Esophagus mucosa (tissue), 1 donor: ENCODE data around the gene H1-8. TPM values are rescaled to one million over a fixed set of nuclear protein-coding genes. Genes with fewer than 3 reads are reported as not detected.
"Not testable (repeated sequence)": the region's sequence is repeated elsewhere in the genome, so short reads cannot be mapped to it uniquely, and the experiment has no call there.

ENCODE experiments used
- ATAC-seq: fragments of 200-7000 bp; cut with Tn5 transposase; one replicate; pipeline ENCODE4 v1.9.1; 2020
- total RNA-seq: library from RNA; stranded (reverse); gene quantifications from one replicate; pipeline ENCODE4 v1.2.4, GENCODE V29; 2023
- donor health status: DM: yes; HTN: yes; CAD: no.

Gene H1-8, protein sequence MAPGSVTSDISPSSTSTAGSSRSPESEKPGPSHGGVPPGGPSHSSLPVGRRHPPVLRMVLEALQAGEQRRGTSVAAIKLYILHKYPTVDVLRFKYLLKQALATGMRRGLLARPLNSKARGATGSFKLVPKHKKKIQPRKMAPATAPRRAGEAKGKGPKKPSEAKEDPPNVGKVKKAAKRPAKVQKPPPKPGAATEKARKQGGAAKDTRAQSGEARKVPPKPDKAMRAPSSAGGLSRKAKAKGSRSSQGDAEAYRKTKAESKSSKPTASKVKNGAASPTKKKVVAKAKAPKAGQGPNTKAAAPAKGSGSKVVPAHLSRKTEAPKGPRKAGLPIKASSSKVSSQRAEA
- not detected for total RNA-seq

DNA sequence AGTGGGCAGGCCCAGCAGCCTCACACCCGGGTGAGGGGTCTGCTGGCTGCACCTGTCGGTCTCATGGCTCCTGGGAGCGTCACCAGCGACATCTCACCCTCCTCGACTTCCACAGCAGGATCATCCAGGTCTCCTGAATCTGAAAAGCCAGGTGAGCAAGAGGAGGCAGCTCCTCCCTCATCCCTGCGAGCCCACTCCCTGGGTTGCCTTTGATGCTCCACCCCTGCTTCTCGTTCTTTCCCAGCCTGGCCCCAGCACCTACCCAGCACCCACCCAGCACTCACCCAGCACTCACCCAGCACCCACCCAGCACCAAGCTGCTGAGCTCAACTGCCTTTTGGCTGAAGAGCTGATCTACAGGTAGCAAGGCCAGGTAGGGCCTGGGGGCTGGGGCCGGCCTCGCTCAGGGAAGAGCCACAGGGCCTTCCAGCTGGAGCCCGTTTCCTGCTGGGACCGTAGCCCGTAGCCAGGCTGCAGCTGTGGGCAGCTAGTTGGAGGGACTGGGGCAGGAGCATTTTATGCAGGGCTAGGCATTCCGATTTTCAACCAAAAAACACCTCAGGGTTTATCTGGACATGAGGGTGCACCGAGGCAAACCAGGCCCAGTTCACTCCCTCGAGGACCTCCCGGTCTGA lies at the start of gene H1-8:
H1-8 (plus strand) TSS at position 20 of the 635 bp plus-strand sequence; CDS start at position 64, 44 bp downstream.
- no peak for ATAC-seq

DNA sequence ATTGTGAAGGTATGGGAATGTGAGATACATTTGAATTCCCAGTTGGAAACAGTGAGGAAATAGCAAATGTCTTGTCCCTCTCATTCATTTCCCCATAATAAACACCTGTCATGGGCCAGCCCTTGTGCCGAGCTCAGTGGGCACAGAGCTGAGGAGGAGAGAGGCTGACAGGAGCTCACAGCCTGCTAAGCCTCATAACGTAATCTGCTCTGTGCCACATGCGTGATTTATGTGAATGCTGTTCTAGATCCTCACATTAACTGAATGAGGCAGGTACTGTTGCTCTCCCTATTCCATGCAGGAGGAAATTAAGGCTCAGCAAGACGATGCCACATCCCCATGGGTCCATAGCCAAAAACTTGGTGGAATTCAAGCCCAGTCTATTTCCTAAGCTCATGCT lies 49.8 kb upstream of the H1-8 start:
- ATAC-seq: no peak

DNA sequence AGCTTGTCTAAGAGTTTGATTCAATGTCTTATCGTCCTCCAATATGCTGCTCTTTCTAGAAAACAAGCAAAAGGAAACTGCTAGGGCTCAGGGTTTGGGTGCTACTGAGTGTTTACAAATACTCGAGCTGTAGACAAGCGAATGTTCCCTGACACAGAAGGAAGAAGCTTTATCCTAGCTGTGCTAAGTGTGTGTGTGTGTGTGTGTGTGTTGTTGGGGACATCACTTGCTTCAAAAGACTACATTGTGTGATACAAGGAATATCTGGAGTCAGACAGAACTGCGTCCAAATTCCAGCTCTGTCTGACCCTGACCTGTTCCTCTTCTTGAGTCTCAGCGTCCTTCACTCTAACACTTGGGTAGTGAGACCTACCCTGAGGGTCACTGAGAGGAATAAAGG lies 48.5 kb upstream of the H1-8 start:
- ATAC-seq: not testable (repeated sequence)

DNA sequence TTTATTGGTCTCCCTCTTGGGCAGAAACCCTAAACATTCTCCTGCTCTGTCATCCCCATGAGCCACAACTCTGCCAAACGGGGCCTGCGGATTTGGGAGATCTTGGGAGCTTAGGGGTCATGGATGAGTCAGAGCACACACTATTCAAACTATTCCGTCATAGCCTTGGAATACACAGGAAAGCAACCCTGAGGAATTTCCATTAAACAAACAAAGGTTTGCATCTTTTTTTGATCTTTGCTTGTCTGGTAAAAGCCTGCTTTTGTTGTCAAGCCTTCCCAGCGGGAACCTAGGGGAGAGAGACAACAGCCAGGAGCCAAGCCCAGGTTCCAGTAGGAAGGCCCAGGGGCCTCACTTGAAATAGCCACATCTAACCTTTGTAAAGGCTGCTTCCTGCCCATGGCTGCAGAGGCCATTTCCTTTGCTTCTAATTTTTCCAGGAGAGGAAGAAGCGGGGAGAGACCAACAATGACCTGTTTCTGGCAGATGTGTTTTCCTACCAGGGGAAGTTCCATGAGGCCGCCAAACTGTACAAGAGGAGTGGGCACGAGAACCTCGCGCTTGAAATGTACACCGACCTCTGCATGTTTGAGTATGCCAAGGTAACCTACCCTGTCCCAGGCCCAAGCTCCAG lies 47.9 kb upstream of the H1-8 start:
- ATAC-seq: peak; percentile 29

DNA sequence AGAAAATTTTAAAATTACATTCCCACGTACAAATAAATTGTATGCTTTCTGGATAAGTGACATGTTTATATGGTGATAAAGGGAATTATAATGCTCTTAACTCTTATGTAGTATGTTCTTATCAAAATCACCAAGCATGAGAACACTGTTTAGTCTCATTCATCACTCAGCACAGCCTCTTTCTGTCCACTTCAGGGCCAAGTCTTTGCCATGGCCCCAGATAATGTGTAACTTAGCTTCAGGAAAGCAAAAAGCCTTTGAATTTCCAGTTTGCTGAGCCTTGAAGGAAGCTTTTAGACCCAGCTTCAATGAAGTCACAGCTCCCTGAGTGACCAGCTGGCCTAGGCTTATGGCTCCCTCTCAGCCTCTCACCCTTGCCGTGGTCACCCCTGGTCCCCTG lies 45.1 kb upstream of the H1-8 start:
- ATAC-seq: not testable (repeated sequence)

DNA sequence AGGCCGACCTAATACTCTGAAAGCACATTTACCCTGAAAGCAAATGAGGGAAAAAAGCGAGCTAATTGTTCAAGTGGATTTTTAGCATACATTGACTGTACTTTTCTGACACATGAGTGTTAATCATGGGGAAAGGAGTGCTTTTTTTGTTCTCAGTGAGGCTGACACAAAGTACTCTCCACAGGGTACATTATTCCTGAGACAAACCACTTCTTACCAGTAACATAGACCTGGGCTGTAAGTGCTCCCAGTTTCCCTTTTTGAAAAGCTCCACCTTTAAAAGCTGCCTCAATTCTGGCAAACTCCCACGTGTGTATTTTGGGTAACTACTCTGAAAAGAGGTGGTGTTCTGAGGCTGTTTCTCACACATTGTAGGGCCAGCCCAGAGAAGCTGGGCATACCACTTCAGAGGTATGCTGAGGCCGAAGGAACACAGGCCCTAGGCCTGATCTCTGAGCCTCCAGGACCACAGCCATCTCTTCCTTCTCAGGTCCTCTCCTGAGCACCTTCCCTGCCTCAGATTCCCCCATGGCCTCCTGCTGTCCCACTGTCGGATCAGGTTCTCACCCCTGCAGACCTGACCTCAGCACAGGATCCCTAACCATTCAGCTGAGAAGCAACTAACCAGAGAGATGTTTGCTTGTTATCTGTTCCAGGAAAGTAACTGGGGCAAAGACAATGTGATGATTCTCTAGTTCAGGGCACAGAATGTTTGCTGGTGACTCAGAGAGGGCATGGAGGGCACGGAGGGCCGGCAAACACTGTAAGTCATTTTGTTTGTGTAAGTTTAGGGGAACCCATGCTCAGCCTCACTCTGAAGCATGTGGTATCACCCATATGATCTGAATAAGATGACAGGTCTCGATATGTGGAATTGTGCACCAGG lies 44.1 kb upstream of the H1-8 start:
- ATAC-seq: not testable (repeated sequence)

DNA sequence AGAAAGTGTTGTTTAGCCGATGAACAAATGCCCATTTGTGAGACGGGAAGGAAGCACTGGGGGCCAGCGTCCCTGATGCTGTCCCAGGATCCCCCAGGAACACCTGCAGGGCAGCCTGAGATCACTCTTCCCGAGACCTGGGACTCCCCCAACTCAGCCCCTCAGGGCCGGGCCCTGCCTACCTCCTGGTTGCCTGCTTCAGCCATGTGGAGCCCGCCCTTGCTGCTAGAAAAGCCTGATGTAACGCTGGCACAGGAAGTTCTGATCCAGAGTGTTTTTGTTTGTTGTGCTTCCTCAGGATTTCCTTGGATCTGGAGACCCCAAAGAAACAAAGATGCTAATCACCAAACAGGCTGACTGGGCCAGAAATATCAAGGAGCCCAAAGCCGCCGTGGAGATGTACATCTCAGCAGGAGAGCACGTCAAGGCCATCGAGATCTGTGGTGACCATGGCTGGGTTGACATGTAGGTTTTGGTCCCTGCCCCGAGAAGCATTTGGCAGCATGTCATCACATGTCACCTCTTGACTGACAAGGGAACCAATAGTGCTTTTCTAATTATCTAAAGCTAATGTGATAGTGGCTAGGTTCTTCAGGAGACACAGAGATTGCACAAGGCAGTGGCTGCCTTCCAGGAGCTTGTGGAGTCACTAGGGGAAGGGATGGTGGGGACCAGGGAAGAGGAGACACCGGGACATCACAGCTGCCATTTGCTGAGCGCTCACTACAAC lies 43.2 kb upstream of the H1-8 start:
- ATAC-seq: not testable (repeated sequence)

DNA sequence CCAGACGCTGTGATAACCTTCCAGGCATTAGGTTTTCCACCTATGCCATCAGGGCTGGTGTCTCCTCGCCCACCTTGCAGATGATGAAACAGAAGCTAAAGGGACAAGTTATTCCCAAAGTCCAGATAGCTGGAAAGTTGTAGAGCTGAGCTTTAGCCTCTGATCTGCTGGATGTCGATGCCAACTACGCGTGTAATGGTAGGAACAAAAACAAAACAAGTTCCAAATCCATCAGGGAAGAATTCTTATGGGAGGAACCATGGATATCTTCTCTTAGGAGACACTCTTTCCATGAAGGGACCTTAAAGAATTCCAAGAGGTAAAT lies 42.7 kb upstream of the H1-8 start:
- no peak for ATAC-seq

DNA sequence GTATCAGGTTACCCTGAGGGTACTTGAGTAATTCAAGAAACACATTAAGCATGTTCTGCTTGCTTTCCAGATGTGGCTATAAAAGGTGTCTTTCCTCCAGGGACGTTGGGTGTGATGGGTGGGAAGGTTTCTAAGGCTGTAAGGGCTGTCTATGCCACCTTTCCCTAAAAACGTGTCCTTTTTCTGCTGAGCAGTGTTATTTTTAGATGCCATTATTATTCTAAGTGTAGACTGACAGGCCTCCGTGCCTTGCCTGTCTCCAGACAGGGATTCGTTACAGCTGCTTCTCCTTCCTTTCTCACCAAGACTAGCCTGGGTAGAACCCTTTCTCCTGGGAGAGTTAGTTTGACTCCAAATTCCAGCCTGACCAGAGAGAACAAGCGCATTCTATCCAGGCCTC lies 41.3 kb upstream of the H1-8 start:
- ATAC-seq: no peak

DNA sequence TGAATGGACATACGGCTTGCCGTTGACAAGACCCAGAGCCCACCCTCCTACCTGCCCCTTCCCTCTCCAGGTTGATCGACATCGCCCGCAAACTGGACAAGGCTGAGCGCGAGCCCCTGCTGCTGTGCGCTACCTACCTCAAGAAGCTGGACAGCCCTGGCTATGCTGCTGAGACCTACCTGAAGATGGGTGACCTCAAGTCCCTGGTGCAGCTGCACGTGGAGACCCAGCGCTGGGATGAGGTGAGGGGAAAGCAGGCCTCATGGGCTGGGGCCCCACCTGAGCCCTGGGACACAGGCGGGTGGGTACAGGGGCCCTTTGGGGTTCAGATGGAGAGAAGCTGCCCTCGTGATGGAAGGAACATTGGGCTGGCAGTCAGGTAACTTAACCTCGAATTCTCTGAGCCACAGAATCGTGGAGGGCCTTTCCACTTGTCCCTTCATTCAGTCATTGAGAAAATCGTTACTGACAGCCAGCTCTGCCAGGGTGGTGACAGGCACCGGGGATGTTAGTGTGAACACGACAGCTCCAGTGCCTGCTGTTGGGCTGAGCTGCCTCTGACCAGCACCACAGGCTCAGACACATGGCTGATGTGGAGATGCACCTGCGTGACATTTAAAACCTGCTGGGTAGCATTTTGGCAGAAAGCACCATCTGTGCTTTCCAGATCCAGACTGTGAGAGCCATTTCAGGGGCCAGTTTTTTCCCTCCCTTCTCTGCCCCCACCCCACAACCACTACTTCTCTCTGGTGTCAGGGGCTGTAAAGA lies 40.1 kb upstream of the H1-8 start:
- ATAC-seq: no peak

DNA sequence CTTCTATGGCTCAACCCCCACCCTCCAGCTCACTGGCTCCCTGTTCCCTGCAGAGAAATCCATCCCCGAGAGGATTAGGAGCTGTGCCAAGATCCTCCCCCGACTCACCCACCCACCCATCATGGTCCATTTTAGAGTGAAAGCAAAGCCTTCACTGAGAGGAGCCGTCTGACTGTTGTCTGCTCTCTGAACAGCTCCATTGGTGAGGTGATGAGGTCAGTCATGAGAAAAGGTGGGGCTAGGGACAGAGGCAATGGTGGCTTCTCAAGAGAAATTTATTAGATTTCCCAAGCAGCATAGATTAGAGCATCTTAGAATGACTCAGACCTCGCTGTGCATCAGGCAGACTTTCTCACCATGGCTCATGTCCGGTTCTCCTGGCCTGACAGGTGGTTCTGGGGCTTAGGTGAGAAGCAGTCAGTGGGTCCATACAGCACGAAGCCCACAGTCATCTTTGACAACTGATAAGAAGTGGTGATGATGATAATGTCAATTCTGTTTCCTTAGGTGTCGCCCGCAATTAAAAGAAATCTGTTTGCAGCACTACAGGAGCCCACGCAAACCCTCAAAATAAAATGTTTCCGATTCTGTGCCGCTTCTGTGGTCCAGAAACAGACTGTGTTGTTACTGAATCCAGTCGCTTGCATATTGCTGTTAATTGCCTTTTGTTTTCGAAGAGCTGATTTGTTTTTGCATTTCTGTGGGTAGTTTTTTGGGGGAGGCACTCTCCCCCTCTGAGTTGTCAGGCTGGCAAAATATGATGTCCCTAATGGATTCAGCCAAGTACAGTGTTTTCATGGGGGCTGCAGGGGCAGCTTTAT lies 39.3 kb upstream of the H1-8 start:
- ATAC-seq: no peak

DNA sequence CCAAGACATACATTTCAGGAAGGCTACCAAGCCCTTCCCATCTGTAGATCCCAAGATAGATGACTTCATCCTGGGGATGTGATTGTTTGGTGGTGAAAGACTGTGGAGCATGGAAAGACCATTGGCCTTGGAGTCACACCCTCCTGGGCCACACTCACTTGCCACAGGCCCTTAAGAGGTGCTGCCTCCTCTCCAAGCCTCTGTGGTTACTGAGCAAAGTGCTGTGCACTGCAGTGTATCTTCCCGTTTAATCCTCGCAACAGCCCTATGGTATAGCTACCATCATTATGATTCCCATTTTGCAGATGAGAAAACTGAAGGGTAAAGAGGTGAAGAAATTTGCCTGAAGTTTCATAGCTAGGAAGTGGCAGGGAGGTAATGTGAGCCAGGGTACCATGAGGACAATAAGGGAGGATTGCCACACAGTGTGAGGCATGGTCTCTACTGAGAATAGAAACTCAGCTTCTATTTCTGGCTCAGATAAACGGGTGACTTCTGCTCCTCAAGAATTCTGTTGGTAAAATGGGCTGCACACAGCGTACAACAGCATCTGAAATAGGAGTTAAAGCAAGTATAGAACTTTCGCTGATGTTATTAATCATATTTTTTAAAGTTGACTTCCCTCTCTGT lies 38.4 kb upstream of the H1-8 start:
- no peak for ATAC-seq

DNA sequence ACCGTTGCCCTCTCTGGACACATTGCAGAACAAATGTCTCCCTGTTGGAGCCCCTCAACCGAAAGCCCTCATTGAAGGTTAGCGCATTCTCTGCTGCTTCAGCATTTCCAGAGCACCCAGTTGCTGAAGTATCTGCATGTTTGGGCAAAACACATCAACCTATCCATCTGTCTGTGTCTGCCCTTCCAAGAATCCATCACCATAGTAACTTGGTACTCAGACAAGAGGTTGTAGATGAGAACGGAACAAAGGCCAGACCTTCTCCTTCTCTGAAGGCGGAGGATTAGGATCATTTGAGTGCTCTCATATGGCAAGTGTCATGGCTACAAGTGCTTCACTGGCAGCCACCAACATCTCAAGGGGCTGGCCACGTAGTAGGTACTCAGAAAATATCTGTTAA lies 37.6 kb upstream of the H1-8 start:
- ATAC-seq: no peak

DNA sequence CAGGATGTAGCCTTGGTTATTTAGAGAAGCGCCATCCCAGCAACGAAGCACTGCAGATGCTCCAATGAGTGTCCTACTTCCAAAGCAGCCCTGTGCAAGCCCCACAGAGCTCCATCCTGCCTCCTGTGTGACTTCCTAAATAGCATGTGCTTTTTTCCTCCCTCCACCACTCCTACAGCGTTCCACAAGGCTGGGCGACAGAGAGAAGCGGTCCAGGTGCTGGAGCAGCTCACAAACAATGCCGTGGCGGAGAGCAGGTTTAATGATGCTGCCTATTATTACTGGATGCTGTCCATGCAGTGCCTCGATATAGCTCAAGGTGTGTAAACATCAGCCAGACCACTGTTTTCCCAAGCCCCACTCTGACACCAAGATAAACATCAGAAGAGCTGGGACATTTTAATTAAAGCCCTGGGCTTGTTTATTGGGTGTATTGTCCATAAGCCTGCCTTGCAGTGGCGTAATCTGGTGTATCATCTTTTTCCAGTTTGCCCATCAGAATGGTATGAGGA lies 36.7 kb upstream of the H1-8 start:
- ATAC-seq: no peak

DNA sequence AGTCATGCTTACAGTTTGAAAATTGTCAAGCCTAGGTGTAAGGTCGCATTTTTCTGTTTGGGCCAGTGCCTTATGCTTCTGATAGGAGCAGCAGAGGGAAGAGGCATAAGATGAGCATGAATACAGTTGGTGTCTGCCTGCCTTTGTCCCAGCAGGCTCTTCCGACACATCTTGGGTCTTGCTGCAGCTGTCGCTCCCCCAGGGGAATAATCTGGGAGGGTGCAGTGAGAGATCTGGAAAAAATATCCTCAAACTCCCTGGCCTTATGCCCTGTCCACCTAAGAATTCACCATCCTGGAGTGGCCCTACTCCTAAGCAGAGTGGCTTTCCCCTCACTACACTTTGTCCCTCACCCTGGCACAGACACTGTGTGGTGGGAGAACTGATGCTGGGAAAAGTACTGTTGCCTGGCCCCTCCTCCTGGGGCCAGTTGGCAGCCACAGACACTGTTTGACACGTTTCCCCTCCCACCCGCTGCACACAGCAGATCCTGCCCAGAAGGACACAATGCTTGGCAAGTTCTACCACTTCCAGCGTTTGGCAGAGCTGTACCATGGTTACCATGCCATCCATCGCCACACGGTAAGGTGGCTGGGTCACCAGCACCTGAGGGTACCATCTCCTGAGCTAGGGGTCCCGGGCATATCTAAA lies 35.7 kb upstream of the H1-8 start:
- ATAC-seq: peak; percentile 30

DNA sequence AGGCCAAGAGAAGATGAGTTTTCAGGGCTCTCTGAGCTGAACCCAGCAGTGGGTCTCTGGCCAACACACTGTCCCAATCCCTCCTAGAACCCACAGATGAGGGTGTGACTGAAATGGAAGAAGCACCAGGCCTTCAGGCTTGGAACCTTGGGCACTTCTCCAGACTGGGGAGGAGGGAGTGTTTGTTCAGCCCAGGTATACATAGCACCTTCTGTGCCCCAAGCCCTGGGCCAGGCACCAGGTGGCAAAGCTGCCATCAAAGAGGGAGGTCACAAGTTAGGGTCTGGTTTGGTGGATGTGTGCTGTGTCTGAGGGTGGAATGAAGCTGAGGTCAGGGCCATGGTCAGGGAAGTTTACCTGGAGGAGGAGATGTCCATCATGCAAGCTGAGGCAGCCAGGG lies 30.4 kb upstream of the H1-8 start:
- ATAC-seq: no peak

DNA sequence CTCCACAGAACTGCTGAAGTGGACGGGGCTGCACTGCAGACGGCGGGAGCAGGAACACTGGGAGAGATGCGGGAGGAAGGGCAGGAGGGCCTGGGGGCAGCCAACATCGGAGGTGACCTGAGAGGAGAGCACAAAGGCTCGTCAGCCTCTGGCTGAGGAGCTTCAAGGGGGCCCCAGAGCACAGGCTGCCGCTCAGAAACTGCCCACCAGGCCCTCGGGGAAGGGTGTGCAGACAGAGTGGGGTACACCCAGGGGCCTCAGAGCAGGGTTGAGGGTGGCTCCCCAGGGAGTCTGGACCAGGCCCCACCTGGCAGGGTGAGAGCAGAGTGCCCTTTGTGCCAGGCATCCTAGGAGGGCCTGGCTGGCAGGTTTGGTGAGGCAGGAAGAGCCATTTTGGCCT lies 29.3 kb upstream of the H1-8 start:
- no peak for ATAC-seq

DNA sequence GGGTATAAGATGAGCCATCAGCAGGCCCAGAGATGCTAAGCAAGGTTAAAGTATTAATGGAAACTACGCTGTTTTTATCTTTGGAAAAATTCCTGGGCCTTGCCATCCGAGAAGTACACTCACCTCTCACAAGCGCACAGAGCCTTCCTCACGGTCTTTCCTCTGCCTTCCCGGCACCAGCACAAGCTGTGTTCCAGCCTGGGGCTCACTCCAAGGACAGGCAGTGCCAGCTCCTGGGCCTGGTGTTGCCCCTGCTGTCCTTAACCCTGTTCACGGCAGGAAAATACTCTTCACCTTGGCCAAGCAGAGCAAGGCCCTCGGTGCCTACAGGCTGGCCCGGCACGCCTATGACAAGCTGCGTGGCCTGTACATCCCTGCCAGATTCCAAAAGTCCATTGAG lies 28.9 kb upstream of the H1-8 start:
- no peak for ATAC-seq

DNA sequence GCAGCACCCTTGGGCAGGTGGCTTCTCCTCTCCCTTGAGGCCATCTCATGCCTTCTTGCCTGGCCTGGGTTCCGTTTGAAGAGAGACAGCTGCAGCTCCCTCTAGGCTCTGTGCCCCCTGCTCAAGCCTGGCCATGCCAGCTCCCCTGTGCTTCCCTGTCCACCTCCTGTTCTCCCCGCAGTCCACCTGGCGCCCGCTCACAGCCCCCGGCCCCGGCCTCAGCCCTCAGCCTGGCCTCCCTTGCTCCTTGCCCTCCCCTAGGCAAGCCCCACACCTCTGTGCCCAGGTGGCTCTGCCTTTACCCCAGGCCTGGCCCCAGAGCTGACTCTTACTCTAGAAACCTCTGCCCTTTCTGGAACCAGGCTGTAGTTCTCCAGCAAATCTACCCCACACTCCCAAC lies 28.4 kb upstream of the H1-8 start:
- no peak for ATAC-seq
